ENCODE data around the gene WNT1. TPM values are rescaled to one million over a fixed set of nuclear protein-coding genes. Genes with fewer than 3 reads are reported as not detected.

Gene WNT1
- total and polyA plus RNA-seq, 9 of the 15 experiments (the other 6 are each of a cell fraction or from before 2014, with no cell fraction given), result not detected

GRCh38 chr12:48969833-48970701 lies 8.1 kb upstream of the WNT1 start (continued):
- peak; percentile 99 for TF ChIP-seq ZBTB33 (CRISPR knock-in tag; IDR thresholded peaks at IDR 0.05)
- TF ChIP-seq MLX (CRISPR knock-in tag; conservative IDR thresholded peaks at IDR 0.05), result no peak
- TF ChIP-seq ZNF444 (CRISPR knock-in tag; IDR thresholded peaks at IDR 0.05), result no peak
- TF ChIP-seq GMEB1 (CRISPR knock-in tag; IDR thresholded peaks at IDR 0.05), result no peak
- 0 out of 2 replicates have a peak, but pooled peaks have one; percentile 25 for TF ChIP-seq EGR1 (conservative IDR thresholded peaks at IDR 0.05)
- no peak for TF ChIP-seq MAFK (IDR thresholded peaks at IDR 0.05; ENCODE audit: low read length)

Measured in K562 (cell line).